ENCODE measurements around the gene STXBP3.
"Not testable (repeated sequence)": the region's sequence is repeated elsewhere in the genome, so short reads cannot be mapped to it uniquely, and the experiment has no call there.

The STXBP3 gene

DNA sequence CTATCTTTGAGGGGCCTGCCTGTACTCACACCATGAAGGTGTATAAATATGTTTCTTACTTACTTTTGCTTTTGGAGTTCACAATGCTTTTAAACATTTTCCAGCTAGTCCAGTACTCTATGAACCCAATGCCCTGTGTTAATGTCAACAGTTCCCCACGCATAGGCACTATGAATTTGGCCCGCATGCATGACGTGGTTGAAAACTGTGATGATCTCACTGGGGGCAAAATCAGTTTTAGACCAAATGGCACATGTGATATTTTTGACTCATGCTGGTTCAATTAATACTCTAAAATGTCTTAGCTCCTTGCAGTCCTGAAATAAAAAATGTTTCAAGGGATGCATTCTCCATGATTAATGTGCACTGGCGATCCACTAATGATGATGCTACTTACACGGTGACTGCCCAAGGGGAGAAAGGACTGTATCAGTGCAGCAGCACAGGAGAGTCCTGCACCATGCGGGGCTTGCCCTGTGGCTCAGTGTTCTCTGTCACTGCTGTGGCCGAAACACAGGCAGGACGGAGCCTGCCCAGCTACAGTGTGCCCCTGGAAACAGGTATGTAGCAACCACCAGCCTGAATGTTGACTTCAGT, 18.0 kb upstream of the STXBP3 start:
- DNase-seq (ENCODE audit: low read depth) = no peak

DNA sequence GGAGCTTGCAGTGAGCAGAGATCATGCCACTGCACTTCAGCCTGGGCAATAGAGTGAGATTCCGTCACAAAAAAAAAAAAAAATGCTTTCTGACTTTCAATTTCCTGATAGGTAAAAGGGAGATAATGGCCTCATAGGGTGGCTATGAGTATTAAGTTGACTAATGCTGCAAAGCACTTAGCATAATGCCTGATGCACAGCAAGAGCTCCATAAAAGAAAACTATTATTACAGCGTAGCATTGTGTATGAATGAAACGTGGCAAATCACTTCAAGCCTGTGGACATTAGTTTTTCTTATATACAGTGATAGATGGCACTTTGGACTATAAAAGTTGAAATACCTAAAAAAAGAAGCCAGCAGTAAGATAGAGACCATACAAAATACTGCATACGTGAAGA, 17.0 kb upstream of the STXBP3 start:
- DNase-seq (ENCODE audit: low read depth) = no peak

DNA sequence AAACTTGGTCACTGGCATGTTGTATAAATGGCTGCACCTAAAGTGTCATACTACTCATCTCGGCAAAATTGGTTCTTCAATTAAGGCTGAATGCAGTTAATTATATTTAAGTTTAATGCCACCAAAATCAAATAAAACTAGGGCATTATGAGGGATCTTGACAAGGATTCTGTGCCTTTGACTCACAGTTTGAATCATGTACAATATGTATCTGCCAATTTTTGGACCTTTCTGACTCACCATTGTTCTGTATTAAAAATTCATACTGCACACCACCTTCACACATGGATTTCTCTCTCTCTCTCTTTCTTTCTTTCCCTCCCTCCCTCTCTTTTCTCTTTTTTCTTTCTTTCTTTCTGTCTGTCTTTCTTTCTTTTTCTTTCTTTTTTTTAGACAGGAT, 14.1 kb upstream of the STXBP3 start:
- no peak for DNase-seq (ENCODE audit: low read depth)

DNA sequence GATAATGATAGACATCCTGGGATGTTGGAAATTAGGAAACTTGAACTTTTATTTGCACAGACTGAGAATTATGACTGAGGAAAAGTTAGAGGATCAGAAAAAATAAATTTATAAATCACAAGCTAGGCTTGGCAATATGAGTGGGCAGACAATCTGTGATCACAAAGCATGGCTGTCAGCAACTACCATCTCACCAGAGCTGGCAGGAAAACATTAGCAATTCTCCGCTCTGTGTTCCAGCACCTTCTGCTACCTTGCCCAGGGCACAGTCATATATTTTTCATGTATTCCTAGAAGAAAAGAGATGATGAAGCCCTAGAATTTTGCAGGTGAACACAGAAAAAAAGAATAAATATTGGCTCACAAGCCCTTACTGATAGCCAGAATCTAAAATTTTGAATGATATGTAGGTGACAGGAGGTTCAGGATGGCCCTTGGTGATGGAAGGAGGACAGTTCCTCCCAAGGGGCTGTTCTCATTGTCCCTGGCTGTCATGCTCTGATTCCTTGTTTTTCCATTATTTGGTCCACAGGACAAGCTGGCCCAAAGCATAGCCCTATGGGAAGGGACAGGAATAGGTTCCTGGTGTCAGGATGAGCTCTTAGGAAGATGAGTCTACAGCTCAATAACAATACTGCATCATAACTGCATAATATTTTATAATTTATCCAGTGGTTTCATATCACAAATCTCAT, 12.2 kb upstream of the STXBP3 start:
- no peak for DNase-seq (ENCODE audit: low read depth)

DNA sequence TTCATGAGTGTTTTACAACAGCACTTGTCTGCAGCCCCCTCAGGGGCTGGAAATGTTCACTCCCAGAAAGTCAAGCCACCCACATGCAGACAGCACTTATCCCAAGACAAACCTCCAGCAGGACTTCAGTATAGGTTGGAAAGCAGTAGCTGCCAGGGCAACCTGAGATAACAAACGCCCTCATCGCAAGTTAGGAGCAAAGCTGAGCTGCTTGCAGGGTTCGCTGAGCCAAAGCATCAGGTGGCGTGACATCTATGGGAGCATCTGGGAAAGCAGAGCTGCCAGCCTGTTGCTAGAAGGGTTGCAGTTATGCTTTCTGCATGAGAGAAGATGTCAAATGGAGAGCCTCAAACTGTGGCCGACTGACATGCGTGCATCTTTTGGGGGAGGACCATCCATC, 4.2 kb upstream of the STXBP3 start:
- no peak for DNase-seq (ENCODE audit: low read depth)

DNA sequence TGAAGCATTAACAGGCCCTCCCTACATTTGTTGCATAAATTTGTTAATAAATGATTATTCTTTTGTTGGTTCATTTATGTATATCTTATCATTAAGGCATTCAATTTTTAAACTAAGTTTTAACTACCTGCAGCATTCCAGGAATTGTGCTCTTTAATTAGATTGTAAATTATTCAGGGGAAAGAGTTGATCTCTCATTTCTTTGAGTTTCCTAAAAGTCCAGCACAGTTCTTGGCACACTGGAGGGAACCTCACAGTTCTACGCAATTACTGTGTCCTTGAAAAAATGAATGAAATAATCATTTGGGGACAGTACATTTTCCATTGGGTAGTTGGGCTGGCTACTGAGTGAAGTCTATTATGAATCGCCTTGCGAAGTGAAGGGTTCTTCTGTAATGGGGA, 493 bp upstream of the STXBP3 start:
- no peak for DNase-seq (ENCODE audit: low read depth)

DNA sequence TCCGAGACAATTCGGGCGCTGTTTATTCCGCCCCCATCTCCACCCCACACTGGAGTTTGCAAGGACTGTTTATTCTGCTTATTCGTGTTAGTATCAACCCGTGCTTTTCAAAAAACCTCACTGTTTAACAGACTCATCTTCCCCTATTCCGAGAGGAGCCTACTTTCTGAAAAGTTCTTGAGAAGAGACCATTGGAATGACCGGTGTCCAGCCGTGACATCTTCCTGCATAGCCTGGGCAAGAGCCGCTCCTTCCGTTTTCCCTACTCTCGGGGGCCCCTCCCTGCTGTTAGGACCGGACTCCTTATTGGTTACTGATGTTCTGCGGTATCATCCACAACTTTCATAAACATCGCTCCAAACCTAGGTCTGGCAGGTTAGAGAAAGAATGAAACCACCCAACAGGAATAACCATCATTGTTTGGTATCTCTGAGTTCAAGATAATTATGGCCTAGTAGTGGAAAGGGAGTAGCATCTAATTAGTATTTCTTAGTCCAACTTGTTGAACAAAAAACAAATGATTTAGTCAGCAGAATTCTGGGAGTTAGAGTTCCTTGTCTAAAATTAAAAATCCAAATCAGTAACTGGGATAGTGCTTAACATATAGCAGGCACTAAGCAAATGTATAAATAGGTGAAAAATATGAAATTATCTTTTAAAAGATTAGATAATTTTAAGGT, 837 bp downstream of the STXBP3 start:
- DNase-seq (ENCODE audit: low read depth) = no peak

DNA sequence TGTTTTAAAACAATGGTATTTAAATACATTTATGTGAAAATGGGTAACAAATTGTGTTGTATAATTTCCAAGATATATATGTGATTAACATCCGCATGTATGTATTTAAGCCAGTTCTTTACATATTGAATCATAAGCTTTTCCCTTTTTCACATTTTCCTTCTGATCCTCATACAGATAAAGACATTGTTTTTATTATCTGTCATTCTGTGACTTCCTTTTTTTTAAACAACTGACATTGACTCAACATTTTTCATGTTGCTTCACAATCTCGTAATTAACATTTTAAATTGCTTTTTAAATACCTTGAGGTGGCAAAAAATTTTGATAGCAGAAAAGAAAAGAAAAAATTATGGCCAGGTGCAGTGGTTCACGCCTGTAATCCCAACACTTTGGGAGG, 1.4 kb downstream of the STXBP3 start:
- no peak for DNase-seq (ENCODE audit: low read depth)

DNA sequence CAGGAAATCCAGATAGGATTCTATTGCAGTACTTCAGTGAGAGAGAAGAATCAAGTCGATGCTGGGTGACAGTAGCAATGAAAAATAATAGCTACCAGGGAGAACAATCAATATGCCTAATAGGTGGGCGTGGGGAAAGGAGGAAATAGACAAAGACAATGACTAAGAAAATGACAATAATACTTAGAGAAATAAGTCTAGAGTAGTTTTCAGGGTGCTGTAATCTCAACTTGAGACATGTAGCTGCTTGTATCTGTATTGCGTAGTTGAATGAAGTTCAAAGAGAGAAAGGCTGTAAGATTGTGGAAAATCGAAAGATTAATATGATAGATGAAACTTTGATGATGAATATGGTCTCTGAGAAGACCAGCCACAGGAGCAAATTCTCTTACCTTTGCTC, 2.6 kb downstream of the STXBP3 start:
- no peak for DNase-seq (ENCODE audit: low read depth)

DNA sequence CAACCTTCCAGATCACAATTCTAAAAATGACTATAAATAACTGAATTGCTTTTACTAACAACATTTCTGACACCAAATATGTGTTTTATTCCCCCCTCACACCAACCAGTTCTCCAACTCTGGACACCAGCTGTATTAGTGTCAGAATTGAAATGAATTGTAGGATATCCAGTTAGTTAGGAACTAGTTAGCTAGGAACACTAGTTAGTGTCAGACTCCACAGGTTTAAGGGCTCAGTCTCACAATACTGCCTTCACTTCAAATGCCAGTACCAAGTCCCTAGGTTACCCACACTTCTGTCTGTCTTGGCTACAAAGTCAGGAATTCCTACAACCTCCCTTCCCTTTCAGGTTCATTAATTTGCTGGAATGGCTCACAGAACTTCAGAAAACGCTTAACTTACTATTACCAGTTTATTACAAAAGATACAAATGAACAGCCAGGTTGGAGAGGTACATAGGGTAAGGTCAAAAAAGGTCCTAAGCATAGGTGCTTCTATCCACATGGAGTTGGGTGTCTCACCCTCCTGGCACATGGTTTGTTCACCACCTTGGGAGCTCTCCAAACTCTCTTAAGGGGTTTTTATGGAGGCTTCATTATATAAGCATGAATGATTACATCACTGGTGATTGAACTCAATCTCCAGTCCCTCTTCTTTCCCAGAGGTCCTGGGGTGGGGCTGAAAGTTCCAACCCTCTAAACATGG, 4.2 kb downstream of the STXBP3 start:
- no peak for DNase-seq (ENCODE audit: low read depth)

DNA sequence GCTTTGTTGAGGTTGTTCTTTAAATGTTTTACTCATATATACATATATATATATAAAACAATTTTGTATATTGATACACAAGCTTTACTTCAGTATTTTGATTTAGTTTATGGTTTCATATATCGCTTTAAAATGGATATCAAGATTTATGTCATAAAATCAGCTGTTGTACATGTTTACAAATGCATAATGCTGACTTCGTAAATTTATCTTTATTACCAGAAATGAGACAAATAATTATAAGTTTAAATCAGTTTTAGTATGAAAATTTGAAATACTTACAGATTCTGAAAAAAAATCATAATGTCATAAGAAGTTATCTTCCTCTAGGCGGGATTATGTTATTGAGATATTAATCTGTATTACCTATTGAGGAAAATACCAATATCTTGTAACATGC, 6.9 kb downstream of the STXBP3 start:
- DNase-seq (ENCODE audit: low read depth) = no peak

DNA sequence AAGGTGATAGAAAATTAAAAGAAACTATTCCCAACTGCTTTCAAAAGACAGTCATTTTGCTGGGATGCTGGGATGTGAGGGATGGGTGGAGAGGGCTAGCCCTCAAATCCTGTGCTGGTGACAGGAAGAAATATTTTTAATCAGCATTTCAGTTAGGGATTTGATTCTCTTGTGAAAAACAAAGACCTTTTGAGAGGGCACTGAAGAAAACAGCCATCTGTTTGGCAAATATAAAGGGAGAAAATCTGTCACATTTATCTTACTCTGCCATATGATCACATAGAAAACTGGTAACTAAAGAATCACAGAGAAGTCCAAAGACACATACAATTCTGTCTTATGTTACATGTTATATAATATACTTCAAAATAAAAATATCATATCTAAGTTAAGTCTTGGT, 12.3 kb downstream of the STXBP3 start:
- DNase-seq (ENCODE audit: low read depth) = no peak

DNA sequence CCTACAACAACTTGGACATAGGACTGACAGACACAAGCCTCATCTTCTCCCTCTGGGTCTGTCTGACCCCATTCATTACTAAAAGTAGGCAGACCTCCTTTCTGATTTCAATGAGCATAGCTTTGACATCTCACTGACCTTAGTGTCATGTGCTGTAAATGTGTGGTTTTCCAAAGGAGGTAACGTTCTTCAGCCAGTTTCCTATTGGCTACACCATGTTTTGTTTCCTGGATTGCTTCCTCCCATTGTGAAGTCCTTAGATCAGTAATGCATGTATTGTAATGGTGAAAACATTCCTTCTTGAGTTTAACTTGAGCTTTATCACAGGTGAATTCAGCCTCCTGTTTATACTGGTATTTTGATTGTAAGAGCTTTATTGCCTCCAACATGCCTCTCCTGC, 20.6 kb downstream of the STXBP3 start:
- no peak for DNase-seq (ENCODE audit: low read depth)

DNA sequence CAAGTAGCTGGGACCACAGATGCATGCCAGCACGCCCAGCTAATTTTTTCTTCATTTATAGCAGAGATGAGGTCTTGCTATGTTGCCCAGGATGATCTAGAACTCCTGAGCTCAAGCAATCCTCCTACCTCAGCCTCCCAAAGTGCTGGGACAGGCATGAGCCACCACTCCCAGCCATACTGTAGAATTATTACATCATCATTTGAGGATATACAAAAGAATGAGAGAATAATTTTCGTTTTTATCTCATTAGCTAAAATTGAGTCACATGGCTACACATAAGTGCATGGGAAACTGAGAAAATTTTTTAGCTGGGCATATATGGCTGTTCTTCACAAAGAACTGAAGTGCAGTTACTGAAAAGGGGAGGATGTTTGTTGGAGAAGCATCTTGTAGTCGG, 21.2 kb downstream of the STXBP3 start:
- DNase-seq (ENCODE audit: low read depth) = no peak

DNA sequence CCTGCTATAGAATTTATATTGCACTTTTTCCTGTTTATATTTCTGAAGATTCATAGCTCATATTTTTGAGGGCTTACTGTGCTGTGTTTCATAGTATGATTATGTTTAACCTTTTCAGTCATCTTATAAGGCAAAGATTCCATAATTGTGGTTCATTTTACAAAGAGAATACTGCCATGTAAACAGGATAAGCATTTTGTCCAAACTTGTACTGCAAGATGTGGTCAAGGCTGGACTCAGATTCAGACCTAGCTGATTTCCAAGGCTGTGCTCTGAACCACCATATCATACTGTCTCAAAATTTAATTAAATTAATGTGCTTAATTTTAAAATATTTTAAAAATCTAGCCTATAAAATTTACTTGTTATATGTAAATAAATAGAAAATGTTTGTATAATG, 31.4 kb downstream of the STXBP3 start:
- DNase-seq (ENCODE audit: low read depth) = no peak

DNA sequence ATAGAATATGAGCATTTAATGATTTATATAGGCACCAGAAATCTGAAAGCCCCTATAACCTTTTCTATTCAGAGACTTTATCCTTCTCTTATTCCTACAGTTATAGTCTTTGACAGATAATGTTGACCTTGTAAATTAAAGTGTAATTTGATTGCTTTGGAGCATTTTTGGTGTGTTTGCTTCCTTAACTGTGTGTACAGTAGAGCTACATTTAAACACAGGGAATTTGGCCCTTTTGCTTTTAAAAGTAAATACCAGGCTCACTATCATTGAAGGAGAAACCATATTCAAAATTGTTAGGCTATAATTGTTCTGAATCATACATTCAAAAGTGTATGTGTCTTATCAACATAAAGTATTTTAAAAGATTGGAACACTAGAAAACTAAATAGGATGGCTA, 33.0 kb downstream of the STXBP3 start:
- no peak for DNase-seq (ENCODE audit: low read depth)

DNA sequence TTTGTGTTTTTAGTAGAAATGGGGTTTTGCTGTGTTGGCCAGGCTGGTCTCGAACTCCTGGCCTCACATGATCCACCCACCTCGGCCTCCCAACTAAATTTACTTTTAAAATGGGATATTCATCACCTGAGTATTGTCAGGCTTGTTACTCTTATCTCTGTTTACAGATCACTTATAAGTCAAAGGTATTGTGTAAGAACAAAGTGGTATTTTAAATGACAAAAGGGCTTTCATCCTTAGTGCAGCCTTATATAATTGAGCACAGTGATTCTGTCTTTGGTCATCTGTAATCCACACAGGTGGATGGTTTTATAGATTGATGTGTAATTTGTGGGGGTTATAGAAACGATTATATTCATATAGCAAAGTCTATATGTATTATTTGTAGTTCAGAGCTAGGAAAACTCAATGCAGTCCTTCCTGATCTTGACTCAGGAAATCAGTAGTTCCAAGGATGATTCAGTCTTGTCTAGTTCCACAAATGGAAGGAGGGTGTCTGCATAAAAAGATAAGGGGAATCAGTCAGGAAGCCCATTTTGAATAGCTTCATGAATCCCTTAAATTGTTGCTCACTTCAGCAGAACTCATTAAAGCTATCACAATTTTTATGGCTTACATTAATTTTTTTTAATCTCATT, 34.6 kb downstream of the STXBP3 start:
- DNase-seq (ENCODE audit: low read depth) = no peak

DNA sequence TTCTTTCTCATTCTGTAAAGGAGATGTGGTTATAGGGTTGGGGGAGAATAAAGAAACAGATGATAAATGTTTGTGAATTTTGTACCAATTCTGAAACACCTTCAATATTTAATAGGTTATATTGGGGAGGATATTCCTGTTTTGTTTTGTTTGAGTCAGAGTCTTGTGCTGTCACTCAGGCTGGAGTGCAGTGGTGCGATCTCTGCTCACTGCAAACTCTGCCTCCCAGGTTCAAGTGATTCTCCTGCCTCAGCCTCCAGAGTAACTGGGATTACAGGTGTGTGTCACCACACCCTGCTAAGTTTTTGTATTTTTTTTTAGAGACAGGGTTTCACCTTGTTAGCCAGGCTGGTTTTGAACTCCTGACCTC, 35.1 kb downstream of the STXBP3 start:
- DNase-seq (ENCODE audit: low read depth) = not testable (repeated sequence)

DNA sequence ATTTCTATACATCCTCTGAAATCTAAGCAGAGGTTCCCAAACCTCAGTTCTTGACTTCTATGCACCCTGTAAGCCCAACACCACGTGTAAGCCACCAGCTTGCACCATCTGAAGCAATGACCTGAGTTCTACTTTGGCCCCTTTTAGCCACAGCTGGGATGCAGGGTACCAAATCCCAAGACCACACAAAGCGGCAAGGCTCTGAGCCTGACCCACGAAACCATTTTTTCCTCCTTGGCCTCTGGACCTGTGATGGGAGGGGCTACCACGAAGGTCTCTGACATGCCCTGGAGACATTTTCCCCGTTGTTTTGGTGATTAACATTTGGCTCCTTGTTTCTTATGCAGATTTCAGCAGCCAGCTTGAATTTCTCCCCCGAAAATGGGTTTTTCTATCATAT, 38.8 kb downstream of the STXBP3 start:
- no peak for DNase-seq (ENCODE audit: low read depth)

DNA sequence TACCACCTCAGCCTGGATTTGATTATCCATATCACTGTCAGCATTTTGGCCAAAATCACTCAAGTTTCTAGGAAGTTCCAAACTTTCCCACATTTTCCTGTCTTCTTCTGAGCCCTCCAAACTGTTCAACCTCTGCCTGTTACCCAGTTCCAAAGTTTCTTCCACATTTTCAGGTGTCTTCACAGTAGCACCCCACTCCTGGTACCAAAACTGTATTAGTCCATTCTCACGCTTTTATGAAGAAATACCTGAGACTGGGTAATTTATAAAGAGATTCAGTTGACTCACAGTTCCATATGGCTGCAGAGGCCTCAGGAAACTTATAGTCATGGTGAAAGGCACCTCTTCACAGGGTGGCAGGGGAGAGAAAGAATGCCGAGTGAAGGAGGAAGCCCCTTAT, 39.4 kb downstream of the STXBP3 start:
- no peak for DNase-seq (ENCODE audit: low read depth)

DNA sequence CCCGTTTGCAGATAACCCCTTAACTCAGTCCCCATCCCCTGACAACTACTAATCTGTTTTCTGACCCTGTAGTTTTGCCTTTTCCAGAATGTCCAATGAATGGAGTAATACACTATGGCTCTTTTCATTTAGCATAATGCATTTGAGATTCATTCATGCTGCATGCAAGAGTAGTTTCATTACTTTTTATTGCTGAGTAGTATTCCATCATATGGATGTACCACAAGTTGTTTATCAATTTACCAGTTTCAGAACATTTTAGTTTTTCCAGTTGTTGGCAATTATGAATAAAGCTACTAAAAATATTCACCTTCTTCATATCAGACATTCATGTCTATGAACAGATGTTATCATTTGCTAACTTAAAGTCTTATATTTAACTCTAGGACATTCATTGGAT, 45.3 kb downstream of the STXBP3 start:
- no peak for DNase-seq (ENCODE audit: low read depth)

DNA sequence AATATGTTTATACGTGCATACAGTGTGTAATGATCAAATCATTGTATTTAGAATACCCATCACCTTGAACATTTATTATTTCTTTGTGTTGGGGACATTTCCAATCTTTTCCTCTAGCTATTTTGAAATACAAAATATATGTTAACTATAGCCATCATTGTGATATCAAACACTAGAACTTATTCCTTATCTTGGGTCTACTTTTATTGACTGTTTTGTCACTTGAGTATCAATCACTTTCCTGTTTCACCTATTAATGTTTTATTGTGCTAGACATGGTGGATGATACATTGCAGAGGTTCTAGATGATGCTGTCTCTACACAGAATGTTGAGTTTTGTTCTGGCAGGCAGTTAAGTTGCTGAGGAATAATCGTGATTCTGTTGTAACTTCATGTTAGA, 45.9 kb downstream of the STXBP3 start:
- DNase-seq (ENCODE audit: low read depth) = no peak

DNA sequence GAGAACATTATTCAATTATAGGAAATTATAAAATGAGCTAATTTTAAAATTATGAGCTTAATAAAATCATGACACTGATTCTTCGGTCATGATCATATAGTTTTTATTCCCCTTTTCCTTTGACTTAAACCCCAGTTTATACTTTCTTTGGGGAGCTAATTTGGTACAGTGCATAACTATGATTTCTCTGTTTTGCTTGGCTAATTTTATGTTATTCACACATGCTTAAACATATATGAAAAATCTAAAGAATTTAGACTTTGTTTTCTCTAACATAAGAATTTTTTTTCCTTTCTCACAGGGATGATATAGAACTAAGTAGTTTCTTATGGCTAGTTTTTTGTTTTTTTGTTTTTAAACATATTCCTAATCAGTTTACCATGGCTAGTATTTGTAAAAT, 52.5 kb downstream of the STXBP3 start:
- no peak for DNase-seq (ENCODE audit: low read depth)
